Chondrocyte (in vitro differentiated cells): ENCODE measurements around the gene ANXA5. TPM values are rescaled to one million over a fixed set of nuclear protein-coding genes. Genes with fewer than 3 reads are reported as not detected.

Source experiments
- DNase-seq: peaks from one replicate; pipeline ENCODE4 v3.0.0; 2021; ENCODE audit warnings: mixed read lengths, low spot score
- H3K27ac Mint-ChIP-seq: one replicate; pipeline ENCODE4 v1.8.0; 2021; ENCODE audit warnings: mild to moderate bottlenecking, moderate library complexity, mixed read lengths; ENCODE audit not compliant: unreplicated experiment
- H3K27me3 Mint-ChIP-seq: 2 replicates; pipeline ENCODE4 v1.8.0; 2021; ENCODE audit warnings: low read depth, mixed read lengths
- H3K36me3 Mint-ChIP-seq: 2 replicates; pipeline ENCODE4 v1.8.0; 2021; ENCODE audit warnings: low read depth, mixed read lengths
- H3K4me1 Mint-ChIP-seq: 2 replicates; pipeline ENCODE4 v1.8.0; 2021; ENCODE audit warnings: low read depth, mild to moderate bottlenecking, mixed read lengths
- H3K4me3 Mint-ChIP-seq: one replicate; pipeline ENCODE4 v1.8.0; 2021; ENCODE audit warnings: mild to moderate bottlenecking, moderate library complexity, mixed read lengths; ENCODE audit not compliant: unreplicated experiment
- H3K9me3 Mint-ChIP-seq: 2 replicates; pipeline ENCODE4 v1.8.0; 2021; ENCODE audit warnings: low read depth, mixed read lengths
- CTCF ChIP-seq: fragments of 200-600 bp; sonication (generic); IDR thresholded peaks from 2 replicates; pipeline ENCODE4 v1.5.0; 2021; ENCODE audit warnings: antibody characterized with exemption, mild to moderate bottlenecking, moderate library complexity
- total RNA-seq: library from RNA; stranded (reverse); gene quantifications from 3 replicates; pipeline ENCODE4 v1.2.1, GENCODE V29; 2021

ANXA5 gene
- total RNA-seq, 1 donor from 2014 or later, result 585 TPM

GRCh38 chr4:121684016-121684415 lies 12.8 kb downstream of the ANXA5 start:
- H3K27me3 Mint-ChIP-seq, result no peaks in the 10 kb centered on the region
- H3K4me3 Mint-ChIP-seq, result no peak overlapping the region
- no peak for TF ChIP-seq CTCF
- peaks cover 18% of the 10 kb centered on the region for H3K4me1 Mint-ChIP-seq
- H3K36me3 Mint-ChIP-seq, result peaks cover 32% of the 10 kb centered on the region
- DNase-seq, result no peak
- no peak overlapping the region for H3K27ac Mint-ChIP-seq
- H3K9me3 Mint-ChIP-seq, result no peaks in the 10 kb centered on the region

GRCh38 chr4:121680571-121680970 lies 16.2 kb downstream of the ANXA5 start:
- peaks cover 27% of the 10 kb centered on the region for H3K4me1 Mint-ChIP-seq
- TF ChIP-seq CTCF, result no peak
- no peak overlapping the region for H3K4me3 Mint-ChIP-seq
- no peak for DNase-seq
- H3K36me3 Mint-ChIP-seq, result peaks cover 41% of the 10 kb centered on the region
- no peaks in the 10 kb centered on the region for H3K9me3 Mint-ChIP-seq
- no peaks in the 10 kb centered on the region for H3K27me3 Mint-ChIP-seq
- peak overlapping the region; percentile 13 for H3K27ac Mint-ChIP-seq

- DNase-seq, result no peak
- Mint-ChIP-seq H3K27ac (peak overlapping the region; percentile 55), H3K27me3 (no peaks in the 10 kb centered on the region), H3K4me1 (peaks cover 22% of the 10 kb centered on the region), H3K36me3 (peaks cover 36% of the 10 kb centered on the region), H3K9me3 (no peaks in the 10 kb centered on the region), H3K4me3 (no peak overlapping the region)
- TF ChIP-seq CTCF, result no peak
Measured at GRCh38 chr4:121679951-121680350, 16.8 kb downstream of the ANXA5 start.

GRCh38 chr4:121679267-121679666 lies 17.5 kb downstream of the ANXA5 start:
- DNase-seq, result no peak
- TF ChIP-seq CTCF, result no peak
- peaks cover 36% of the 10 kb centered on the region for H3K36me3 Mint-ChIP-seq
- peak overlapping the region; percentile 5 for H3K27ac Mint-ChIP-seq
- no peaks in the 10 kb centered on the region for H3K27me3 Mint-ChIP-seq
- peaks cover 22% of the 10 kb centered on the region for H3K4me1 Mint-ChIP-seq
- H3K9me3 Mint-ChIP-seq, result no peaks in the 10 kb centered on the region
- H3K4me3 Mint-ChIP-seq, result no peak overlapping the region

- Mint-ChIP-seq H3K36me3 (peaks cover 37% of the 10 kb centered on the region), H3K4me3 (no peak overlapping the region), H3K9me3 (no peaks in the 10 kb centered on the region), H3K4me1 (peaks cover 22% of the 10 kb centered on the region), H3K27ac (no peak overlapping the region), H3K27me3 (no peaks in the 10 kb centered on the region)
- no peak for TF ChIP-seq CTCF
- DNase-seq, result no peak
Measured at GRCh38 chr4:121677524-121677923, 19.3 kb downstream of the ANXA5 start.
